ENCODE measurements around the gene ZFP69.

Gene ZFP69

GRCh38 chr1:40539338-40539737, 62.2 kb downstream of the ZFP69 start:
- no peak overlapping the region for H3K27ac ChIP-seq (ENCODE audit: low read depth, low read length)
- H3K36me3 ChIP-seq (ENCODE audit: control insufficient read depth in 5 of 5, insufficient read depth in 5 of 5, low read length in 5 of 5): peaks cover 15 to 29% (median 18%) of the 10 kb centered on the region in 5 donors
- no peak overlapping the region for H3K9ac ChIP-seq (ENCODE audit: low read length in 5 of 5)
- no peaks in the 10 kb centered on the region for H3K27me3 ChIP-seq (ENCODE audit: control insufficient read depth in 5 of 5, insufficient read depth in 4 of 5, low read length in 5 of 5)
- H3K4me3 ChIP-seq (ENCODE audit: low read depth in 1 of 5, low read length in 5 of 5): no peak overlapping the region
- H3K9me3 ChIP-seq (ENCODE audit: control insufficient read depth in 5 of 5, low read length in 5 of 5): no peaks in the 10 kb centered on the region
- no peaks in the 10 kb centered on the region for H3K4me1 ChIP-seq (ENCODE audit: control insufficient read depth in 5 of 5, insufficient read depth in 5 of 5, low read length in 5 of 5)

Data from subcutaneous abdominal adipose tissue (tissue), 5 donors.